Activated CD4-positive, alpha-beta T cell treated with anti-CD3 and anti-CD28 coated beads, Interleukin-2, amount 50 U/mL, for 24 hours (primary cell): ENCODE results near the gene ESRRG.
"Not testable (repeated sequence)": the region's sequence is repeated elsewhere in the genome, so short reads cannot be mapped to it uniquely, and the experiment has no call there.

Experiments
- DNase-seq, 2 donors: peaks; one replicate each; pipeline ENCODE4 v3.0.0-alpha.2; 2020; ENCODE audit warnings: low read depth in 1 of 2, low spot score in 1 of 2

Gene ESRRG

GRCh38 chr1:216576234-216576937 lies 146.8 kb downstream of the ESRRG start:
- no peak for DNase-seq

GRCh38 chr1:216566641-216567205 lies 156.5 kb downstream of the ESRRG start:
- DNase-seq = no peak

- no peak for DNase-seq
Observed at GRCh38 chr1:216563087-216563486, 160.1 kb downstream of the ESRRG start.

GRCh38 chr1:216562383-216562782 lies 160.8 kb downstream of the ESRRG start:
- DNase-seq = no peak

- DNase-seq = no peak
Observed at GRCh38 chr1:216560527-216560926, 162.7 kb downstream of the ESRRG start.

- DNase-seq = no peak
Observed at GRCh38 chr1:216559359-216559758, 163.9 kb downstream of the ESRRG start.

GRCh38 chr1:216555653-216556052 lies 167.6 kb downstream of the ESRRG start:
- no peak for DNase-seq

- no peak for DNase-seq
Observed at GRCh38 chr1:216554934-216555333, 168.3 kb downstream of the ESRRG start.

- no peak for DNase-seq
Observed at GRCh38 chr1:216553766-216554165, 169.5 kb downstream of the ESRRG start.

- DNase-seq = no peak
Observed at GRCh38 chr1:216553040-216553439, 170.2 kb downstream of the ESRRG start.

- DNase-seq = no peak
Observed at GRCh38 chr1:216549796-216550195, 173.4 kb downstream of the ESRRG start.

- DNase-seq = no peak
Observed at GRCh38 chr1:216542741-216543140, 180.5 kb downstream of the ESRRG start.

- no peak for DNase-seq
Observed at GRCh38 chr1:216542263-216542662, 181.0 kb downstream of the ESRRG start.

- no peak for DNase-seq
Observed at GRCh38 chr1:216535751-216536150, 187.5 kb downstream of the ESRRG start.

GRCh38 chr1:216535059-216535458 lies 188.2 kb downstream of the ESRRG start:
- no peak for DNase-seq

- no peak for DNase-seq
Observed at GRCh38 chr1:216533776-216534175, 189.5 kb downstream of the ESRRG start.

GRCh38 chr1:216532251-216532798 lies 190.9 kb downstream of the ESRRG start:
- DNase-seq = no peak

GRCh38 chr1:216531263-216532239 lies 191.7 kb downstream of the ESRRG start:
- DNase-seq = no peak

- DNase-seq = not testable (repeated sequence)
Observed at GRCh38 chr1:216529851-216530250, 193.4 kb downstream of the ESRRG start.

- DNase-seq = no peak
Observed at GRCh38 chr1:216528816-216529215, 194.4 kb downstream of the ESRRG start.

- DNase-seq = no peak
Observed at GRCh38 chr1:216523449-216524190, 199.6 kb downstream of the ESRRG start.
